UCSD-AML1 (cell line): ENCODE results near the gene USP54.

Experiments
- DNase-seq: peaks from one replicate; lab custom pipeline; 2025; ENCODE audit not compliant: unreplicated experiment; lab: John Stamatoyannopoulos, UW

Gene USP54

GRCh38 chr10:73529089-73529832 is 61.9 kb downstream of the USP54 start:
- DNase-seq: peak; percentile 28

GRCh38 chr10:73522263-73522662 is 68.9 kb downstream of the USP54 start:
- DNase-seq: no peak

- no peak for DNase-seq
Measured at GRCh38 chr10:73519336-73519735, 71.8 kb downstream of the USP54 start.

GRCh38 chr10:73517166-73517888 is 73.8 kb downstream of the USP54 start:
- no peak for DNase-seq

GRCh38 chr10:73512207-73512743 is 78.9 kb downstream of the USP54 start:
- no peak for DNase-seq

GRCh38 chr10:73509695-73510094 is 81.4 kb downstream of the USP54 start:
- DNase-seq: no peak

- DNase-seq: no peak
Measured at GRCh38 chr10:73506491-73506890, 84.7 kb downstream of the USP54 start.

GRCh38 chr10:73506074-73506473 is 85.1 kb downstream of the USP54 start:
- DNase-seq: no peak

GRCh38 chr10:73503037-73503436 is 88.1 kb downstream of the USP54 start:
- no peak for DNase-seq

GRCh38 chr10:73501651-73502050 is 89.5 kb downstream of the USP54 start:
- no peak for DNase-seq

GRCh38 chr10:73497623-73498022 is 93.5 kb downstream of the USP54 start:
- no peak for DNase-seq

GRCh38 chr10:73495884-73496674 is 95.1 kb downstream of the USP54 start, which contains the start of gene PPP3CB:
Gene PPP3CB, minus strand, starts transcription at chr10:73496024. Its CDS starts 135 bp downstream, at chr10:73495889.
- peak; percentile 94 for DNase-seq

- peak; percentile 93 for DNase-seq
Measured at GRCh38 chr10:73495226-73495883, 95.8 kb downstream of the USP54 start.

- DNase-seq: no peak
Measured at GRCh38 chr10:73494877-73495225, 96.3 kb downstream of the USP54 start.

- no peak for DNase-seq
Measured at GRCh38 chr10:73494213-73494612, 96.9 kb downstream of the USP54 start.

- no peak for DNase-seq
Measured at GRCh38 chr10:73493781-73494180, 97.4 kb downstream of the USP54 start.

- no peak for DNase-seq
Measured at GRCh38 chr10:73486601-73487000, 104.5 kb downstream of the USP54 start.

- DNase-seq: no peak
Measured at GRCh38 chr10:73485320-73485719, 105.8 kb downstream of the USP54 start.

GRCh38 chr10:73480158-73480557 is 111.0 kb downstream of the USP54 start:
- DNase-seq: no peak

GRCh38 chr10:73478636-73479035 is 112.5 kb downstream of the USP54 start:
- DNase-seq: no peak

GRCh38 chr10:73471226-73471625 is 119.9 kb downstream of the USP54 start:
- no peak for DNase-seq
